Measurements from ENCODE around the gene PARP2. TPM values are rescaled to one million over a fixed set of nuclear protein-coding genes. Genes with fewer than 3 reads are reported as not detected.
"Not testable (repeated sequence)": the region's sequence is repeated elsewhere in the genome, so short reads cannot be mapped to it uniquely, and the experiment has no call there.

PARP2 gene
- total RNA-seq, 4 donors from 2014 or later: 12.2 to 34.0 (median 14.9) TPM

DNA sequence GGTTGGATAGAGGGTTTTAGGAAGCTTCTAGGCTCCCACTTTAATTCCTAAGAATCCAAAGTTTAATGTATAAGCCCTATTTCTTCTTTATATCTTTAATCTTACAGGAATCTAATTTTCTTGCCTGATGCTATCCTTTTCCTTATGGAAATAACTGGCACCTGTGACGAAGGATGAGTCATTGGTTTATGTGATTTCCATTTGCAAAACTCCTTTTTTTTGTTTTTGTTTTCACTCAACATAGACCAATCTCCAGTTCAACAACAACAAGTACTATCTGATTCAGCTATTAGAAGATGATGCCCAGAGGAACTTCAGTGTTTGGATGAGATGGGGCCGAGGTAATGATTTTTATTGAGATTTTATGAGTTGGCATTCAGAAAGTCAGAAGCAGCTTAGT lies 6.8 kb downstream of the PARP2 start:
- Histone ChIP-seq H3K27me3 (no peaks in the 10 kb centered on the region), H3K4me3 (no peak overlapping the region), H3K36me3 (peaks cover 88% of the 10 kb centered on the region), H3K9me3 (no peaks in the 10 kb centered on the region), H3K27ac (no peak overlapping the region), H3K4me1 (no peaks in the 10 kb centered on the region)
- TF ChIP-seq EP300 (IDR thresholded peaks at IDR 0.05) (no peak), POLR2AphosphoS5 (IDR thresholded peaks at IDR 0.05) (no peak), POLR2A (IDR thresholded peaks at IDR 0.05) (no peak)
- TF ChIP-seq, protein P1, sequence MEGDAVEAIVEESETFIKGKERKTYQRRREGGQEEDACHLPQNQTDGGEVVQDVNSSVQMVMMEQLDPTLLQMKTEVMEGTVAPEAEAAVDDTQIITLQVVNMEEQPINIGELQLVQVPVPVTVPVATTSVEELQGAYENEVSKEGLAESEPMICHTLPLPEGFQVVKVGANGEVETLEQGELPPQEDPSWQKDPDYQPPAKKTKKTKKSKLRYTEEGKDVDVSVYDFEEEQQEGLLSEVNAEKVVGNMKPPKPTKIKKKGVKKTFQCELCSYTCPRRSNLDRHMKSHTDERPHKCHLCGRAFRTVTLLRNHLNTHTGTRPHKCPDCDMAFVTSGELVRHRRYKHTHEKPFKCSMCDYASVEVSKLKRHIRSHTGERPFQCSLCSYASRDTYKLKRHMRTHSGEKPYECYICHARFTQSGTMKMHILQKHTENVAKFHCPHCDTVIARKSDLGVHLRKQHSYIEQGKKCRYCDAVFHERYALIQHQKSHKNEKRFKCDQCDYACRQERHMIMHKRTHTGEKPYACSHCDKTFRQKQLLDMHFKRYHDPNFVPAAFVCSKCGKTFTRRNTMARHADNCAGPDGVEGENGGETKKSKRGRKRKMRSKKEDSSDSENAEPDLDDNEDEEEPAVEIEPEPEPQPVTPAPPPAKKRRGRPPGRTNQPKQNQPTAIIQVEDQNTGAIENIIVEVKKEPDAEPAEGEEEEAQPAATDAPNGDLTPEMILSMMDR (IDR thresholded peaks at IDR 0.05): no peak
- no peak for DNase-seq (ENCODE audit: low spot score in 2 of 2)
- 89% methylated on average over 2 of the region's 2 CpGs for WGBS

DNA sequence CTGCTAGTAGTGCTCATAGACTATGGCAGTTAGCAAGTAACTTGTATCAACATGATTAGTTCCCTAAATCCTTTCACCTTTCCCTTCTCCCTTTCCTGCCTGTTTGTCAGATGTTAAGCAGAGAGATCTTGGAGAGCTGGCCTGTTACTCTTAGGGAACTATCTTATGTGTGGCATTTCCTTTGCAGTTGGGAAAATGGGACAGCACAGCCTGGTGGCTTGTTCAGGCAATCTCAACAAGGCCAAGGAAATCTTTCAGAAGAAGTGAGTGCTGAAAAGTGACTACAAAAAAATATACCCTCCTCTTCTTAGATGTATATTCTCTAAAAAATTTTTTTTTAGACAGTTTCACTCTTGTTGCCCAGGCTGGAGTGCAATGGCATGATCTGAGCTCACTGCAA lies 7.4 kb downstream of the PARP2 start:
- no peak for TF ChIP-seq POLR2AphosphoS5 (IDR thresholded peaks at IDR 0.05)
- no peak for TF ChIP-seq POLR2A (IDR thresholded peaks at IDR 0.05)
- TF ChIP-seq, protein P1 (IDR thresholded peaks at IDR 0.05): no peak
- no peak for TF ChIP-seq EP300 (IDR thresholded peaks at IDR 0.05)
- H3K36me3 ChIP-seq: peaks cover 93% of the 10 kb centered on the region

DNA sequence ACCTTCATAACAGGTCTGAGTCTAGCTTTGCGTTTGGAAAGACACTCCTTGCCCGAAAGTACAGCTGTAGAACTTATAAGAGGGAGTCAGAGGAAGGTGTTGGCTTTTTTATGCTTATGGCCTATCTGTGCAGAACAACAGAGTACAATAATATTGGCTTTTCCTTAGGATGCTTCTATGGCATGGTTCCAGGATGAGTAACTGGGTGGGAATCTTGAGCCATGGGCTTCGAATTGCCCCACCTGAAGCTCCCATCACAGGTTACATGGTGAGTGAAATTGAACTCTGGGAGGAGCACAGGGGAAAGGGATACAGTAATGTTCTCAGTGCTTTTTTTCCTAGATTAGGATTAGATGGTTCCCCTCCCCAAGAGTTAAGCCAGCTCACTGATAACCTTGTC lies 13.0 kb downstream of the PARP2 start:
- no peak for TF ChIP-seq EP300 (IDR thresholded peaks at IDR 0.05)
- TF ChIP-seq, protein P1 (IDR thresholded peaks at IDR 0.05): no peak
- no peak for TF ChIP-seq POLR2AphosphoS5 (IDR thresholded peaks at IDR 0.05)
- TF ChIP-seq POLR2A (IDR thresholded peaks at IDR 0.05): no peak
- Histone ChIP-seq H3K4me3 (no peak overlapping the region), H3K4me1 (no peaks in the 10 kb centered on the region), H3K9me3 (no peaks in the 10 kb centered on the region), H3K27me3 (no peaks in the 10 kb centered on the region), H3K27ac (no peak overlapping the region), H3K36me3 (peaks cover 73% of the 10 kb centered on the region)
- no peak for DNase-seq (ENCODE audit: low spot score in 2 of 2)
- 87% methylated on average over 3 of the region's 3 CpGs for WGBS

More for the DNA sequence above, 7.4 kb downstream of the PARP2 start:
- Histone ChIP-seq H3K4me3 (no peak overlapping the region), H3K27me3 (no peaks in the 10 kb centered on the region), H3K27ac (no peak overlapping the region), H3K4me1 (no peaks in the 10 kb centered on the region), H3K9me3 (no peaks in the 10 kb centered on the region)
- no peak for DNase-seq (ENCODE audit: low spot score in 2 of 2)

- H3K9me3 ChIP-seq; H3K4me3 ChIP-seq; H3K27ac ChIP-seq; DNase-seq (ENCODE audit: low spot score in 2 of 2); H3K27me3 ChIP-seq; H3K4me1 ChIP-seq: not testable (repeated sequence)
- H3K36me3 ChIP-seq: peaks cover 65% of the 10 kb centered on the region
- WGBS: 63% methylated on average over 3 of the region's 3 CpGs
Observed at GRCh38 chr14:20358474-20358873, 15.0 kb downstream of the PARP2 start.

DNA sequence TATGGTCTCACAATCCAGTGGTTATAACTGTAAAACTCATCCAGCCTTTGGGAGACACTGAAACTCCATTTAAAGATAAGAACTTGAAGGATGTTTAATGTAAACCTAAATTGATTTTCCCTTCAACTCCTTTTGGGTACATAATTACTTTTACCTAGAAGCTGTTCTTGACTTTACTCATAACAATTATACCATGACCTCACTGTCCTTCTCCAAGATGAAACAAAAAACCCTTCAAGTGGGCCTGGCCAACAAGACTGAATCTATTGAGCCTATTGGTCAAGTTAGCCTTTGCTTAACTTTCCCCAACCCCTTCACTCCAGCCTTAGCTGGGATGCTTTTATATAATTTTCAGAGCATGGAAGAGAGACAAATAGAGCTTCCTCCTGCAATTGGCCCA lies 22.5 kb downstream of the PARP2 start:
- H3K36me3 ChIP-seq: peaks cover 68% of the 10 kb centered on the region
- no peaks in the 10 kb centered on the region for H3K27me3 ChIP-seq
- H3K9me3 ChIP-seq: no peaks in the 10 kb centered on the region
- DNase-seq (ENCODE audit: low spot score in 2 of 2): no peak
- H3K27ac ChIP-seq: no peak overlapping the region
- no peak for TF ChIP-seq POLR2A (IDR thresholded peaks at IDR 0.05)
- TF ChIP-seq, protein P1 (IDR thresholded peaks at IDR 0.05): no peak
- TF ChIP-seq POLR2AphosphoS5 (IDR thresholded peaks at IDR 0.05): no peak
- TF ChIP-seq EP300 (IDR thresholded peaks at IDR 0.05): no peak
- no peak overlapping the region for H3K4me3 ChIP-seq
- H3K4me1 ChIP-seq: no peaks in the 10 kb centered on the region

- Histone ChIP-seq H3K27ac (no peak overlapping the region), H3K36me3 (peaks cover 100% of the 10 kb centered on the region), H3K4me1 (no peaks in the 10 kb centered on the region), H3K9me3 (no peaks in the 10 kb centered on the region), H3K4me3 (no peak overlapping the region), H3K27me3 (no peaks in the 10 kb centered on the region)
- DNase-seq (ENCODE audit: low spot score in 2 of 2): no peak
- no peak for TF ChIP-seq POLR2A (IDR thresholded peaks at IDR 0.05)
- TF ChIP-seq, protein P1 (IDR thresholded peaks at IDR 0.05): no peak
- TF ChIP-seq POLR2AphosphoS5 (IDR thresholded peaks at IDR 0.05): no peak
- TF ChIP-seq EP300 (IDR thresholded peaks at IDR 0.05): no peak
- WGBS: 90% methylated on average over 4 of the region's 5 CpGs
Observed at GRCh38 chr14:20372796-20373195, 29.4 kb downstream of the PARP2 start.
